Heart left ventricle (tissue), 16 donors: ENCODE results near the gene ADGRG2. TPM values are rescaled to one million over a fixed set of nuclear protein-coding genes. Genes with fewer than 3 reads are reported as not detected.

ENCODE experiments used
- ATAC-seq, 4 donors: fragments of 200-7000 bp; cut with Tn5 transposase; one replicate each; pipeline ENCODE4 v1.9.1; 2020 to 2022; ENCODE audit warnings: moderate library complexity in 4 of 4, mild to moderate bottlenecking in 3 of 4, moderate number of reproducible peaks in 1 of 4
- DNase-seq, 5 donors: peaks; one replicate each; pipeline ENCODE4 v3.0.0-alpha.2; 2020
- H3K27ac ChIP-seq, 12 donors: fragments of 200-600 bp; sonication (generic) in 4 of 12; one replicate each; pipeline versions ENCODE4 v1.5.0 to v1.8.0; 2016 to 2022; ENCODE audit warnings: mild to moderate bottlenecking in 2 of 12
- H3K27me3 ChIP-seq, 9 donors: fragments of 200-600 bp; sonication (generic) in 2 of 9; one replicate each; pipeline versions ENCODE4 v1.5.1 to v1.8.0; 2016 to 2022; ENCODE audit warnings: mild to moderate bottlenecking in 3 of 9
- H3K36me3 ChIP-seq, 9 donors: fragments of 200-600 bp; sonication (generic) in 2 of 9; one replicate each; pipeline versions ENCODE4 v1.5.0 to v1.8.0; 2018 to 2022; ENCODE audit warnings: mild to moderate bottlenecking in 2 of 9
- H3K4me1 ChIP-seq, 12 donors: fragments of 200-600 bp; sonication (generic) in 4 of 12; one replicate each; pipeline versions ENCODE4 v1.5.0 to v1.8.0; 2016 to 2022; ENCODE audit warnings: mild to moderate bottlenecking in 3 of 12
- H3K4me3 ChIP-seq, 12 donors: fragments of 200-600 bp; sonication (generic) in 4 of 12; one replicate each; pipeline versions ENCODE4 v1.5.0 to v1.8.0; 2017 to 2022; ENCODE audit warnings: mild to moderate bottlenecking in 9 of 12, moderate library complexity in 4 of 12
- H3K9me3 ChIP-seq, 12 donors: fragments of 200-600 bp; sonication (generic) in 4 of 12; one replicate each; pipeline versions ENCODE4 v1.5.0 to v1.8.0; 2016 to 2022; ENCODE audit warnings: mild to moderate bottlenecking in 1 of 12
- POLR2A ChIP-seq, 2 donors: fragments of 450-650 bp; IDR thresholded peaks; one replicate each; pipeline ENCODE4 v1.6.1; 2017; ENCODE audit warnings: antibody characterized with exemption in 2 of 2, mild to moderate bottlenecking in 2 of 2, moderate library complexity in 2 of 2
- WGBS, 4 donors: extraction: QIAGEN DNeasy Blood & Tissue Kit in 2 of 4; methylation state at CpG; one replicate each; pipeline versions ENCODE4 v1.1.5 to v1.1.7; 2013 to 2018; 5-methylcytosine and 5-hydroxymethylcytosine counted together
- intact Hi-C, 10 donors: fragments of 100-400 bp; cut with DNase I; formaldehyde crosslinking; loops; one replicate each; pipeline versions ENCODE4 v1.11.1 to v1.14.2; 2022
- polyA plus RNA-seq, 2 donors: library from polyadenylated mRNA; stranded (reverse); fragments of 200-250 nt; gene quantifications; one replicate each; pipeline ENCODE4 v1.2.3, GENCODE V29; 2013
- total RNA-seq, 9 donors: library from RNA; depleted of rRNA in 2 of 9; stranded (reverse); fragments of >200 nt in 2 of 9; fragmentation: NEBNext Ultra II Directional in 3 of 9; extraction: Animal tissue kit (Norgen Biotek cat#: 25700) in 3 of 9; gene quantifications; one replicate each; pipeline versions ENCODE4 v1.1.0 to v1.2.4, GENCODE V29; 2016 to 2023
- TF ChIP-seq, protein P1 (sequence below), 12 donors: fragments of 200-600 bp; sonication (generic) in 4 of 12; IDR thresholded peaks; one replicate each; pipeline versions ENCODE4 v1.5.0 to v1.8.0; 2018 to 2022; ENCODE audit warnings: antibody characterized with exemption in 12 of 12, mild to moderate bottlenecking in 5 of 12
- donor health status: ischemic (EF 13 %, LVEDD 7.1; RV severe dilation, severe dysfunction).
- donor health status: healthy with polysubstance abuse.
- donor health status: DM: no; HTN: yes; CAD: no.
- donor health status: DM: no; HTN: no; CAD: no.
- donor health status: ischemic (EF 25% LVEDD 6.9; RV normal size, moderate dysfunction).
- donor health status: ischemic (EF 25% LVEDD 5.7; RV mildly dilated, moderate dysfunction).
- donor health status: healthy.
- donor health status: DM: yes; HTN: yes; CAD: no.
- donor health status: ischemic (EF 35%, LVEDD 5.7; RV mildly dilated, moderate dysfunction).
- donor health status: nonischemic (EF 11% LVEDD 7.7; RV severe dilation, severe dysfunction).
- donor health status: DM: yes; HTN: yes; CAD: no.
- donor health status: PGD.
- donor health status: ischemic (EF 29% LVEDD 5.4; RV normal size, mild dysfunction).
- donor health status: nonischemic (EF 23%, LVEDD 6.1; RV moderate dilation, normal function).

The ADGRG2 gene
- total and polyA plus RNA-seq, 11 donors, result 0.15 to 1.2 (median 0.24) TPM; not detected in 1

DNA sequence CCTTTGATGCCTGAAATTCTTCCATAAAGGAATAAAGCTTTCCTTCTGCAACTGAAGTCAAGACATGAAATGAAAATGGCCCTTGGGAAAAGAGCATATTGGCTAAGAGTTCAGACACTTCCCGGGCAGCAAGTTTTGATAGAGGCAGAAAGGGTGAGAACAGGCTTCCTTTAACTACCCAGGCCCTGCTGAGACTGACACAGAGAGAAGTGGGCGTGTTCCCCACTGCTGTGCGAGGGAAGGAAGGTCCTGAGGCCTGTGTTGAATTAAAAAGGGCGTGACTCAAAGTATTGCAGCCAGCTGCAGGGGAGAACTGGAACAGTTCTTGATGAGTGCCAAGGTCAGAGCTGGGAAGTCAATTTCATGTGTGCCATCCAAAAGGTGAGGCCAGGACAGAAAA lies 33.9 kb upstream of the ADGRG2 start:
- 33 to 51% (median 42%) methylated on average over 4 of the region's 4 CpGs for WGBS, 4 donors

DNA sequence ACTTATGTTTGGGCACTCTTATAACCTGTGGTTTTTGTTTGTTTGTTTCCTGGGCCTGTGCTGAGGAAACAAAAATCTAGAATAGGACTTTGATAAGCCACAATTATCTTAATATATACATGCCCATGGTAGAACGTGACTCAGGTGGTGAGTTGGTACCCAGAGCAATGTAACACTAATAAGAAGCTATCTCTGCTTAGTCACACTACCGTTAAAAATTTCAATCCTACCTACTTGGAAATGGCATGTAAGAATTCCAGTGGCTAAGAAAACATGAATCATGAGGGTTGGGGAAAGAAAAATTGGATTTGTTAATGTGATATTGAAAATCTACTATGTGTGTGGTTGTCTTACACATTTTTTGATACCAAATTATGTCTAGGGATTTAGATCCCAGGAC lies 30.5 kb upstream of the ADGRG2 start:
- Histone ChIP-seq H3K4me1 (no peaks in the 10 kb centered on the region), H3K27ac (no peak overlapping the region), H3K27me3 (peaks cover 0 to 5% (median 0%) of the 10 kb centered on the region in 9 donors), H3K36me3 (no peaks in the 10 kb centered on the region), H3K4me3 (no peak overlapping the region), H3K9me3 (no peaks in the 10 kb centered on the region)
- ATAC-seq (no peak), DNase-seq (no peak)
- intact Hi-C loops, result no loop called here
- WGBS, 4 donors, result 74 to 90% (median 79%) methylated on average over 2 of the region's 2 CpGs
- TF ChIP-seq POLR2A (IDR thresholded peaks at IDR 0.05), result no peak
- TF ChIP-seq, protein P1, sequence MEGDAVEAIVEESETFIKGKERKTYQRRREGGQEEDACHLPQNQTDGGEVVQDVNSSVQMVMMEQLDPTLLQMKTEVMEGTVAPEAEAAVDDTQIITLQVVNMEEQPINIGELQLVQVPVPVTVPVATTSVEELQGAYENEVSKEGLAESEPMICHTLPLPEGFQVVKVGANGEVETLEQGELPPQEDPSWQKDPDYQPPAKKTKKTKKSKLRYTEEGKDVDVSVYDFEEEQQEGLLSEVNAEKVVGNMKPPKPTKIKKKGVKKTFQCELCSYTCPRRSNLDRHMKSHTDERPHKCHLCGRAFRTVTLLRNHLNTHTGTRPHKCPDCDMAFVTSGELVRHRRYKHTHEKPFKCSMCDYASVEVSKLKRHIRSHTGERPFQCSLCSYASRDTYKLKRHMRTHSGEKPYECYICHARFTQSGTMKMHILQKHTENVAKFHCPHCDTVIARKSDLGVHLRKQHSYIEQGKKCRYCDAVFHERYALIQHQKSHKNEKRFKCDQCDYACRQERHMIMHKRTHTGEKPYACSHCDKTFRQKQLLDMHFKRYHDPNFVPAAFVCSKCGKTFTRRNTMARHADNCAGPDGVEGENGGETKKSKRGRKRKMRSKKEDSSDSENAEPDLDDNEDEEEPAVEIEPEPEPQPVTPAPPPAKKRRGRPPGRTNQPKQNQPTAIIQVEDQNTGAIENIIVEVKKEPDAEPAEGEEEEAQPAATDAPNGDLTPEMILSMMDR (IDR thresholded peaks at IDR 0.05), result no peak

More for the DNA sequence above, 33.9 kb upstream of the ADGRG2 start:
- peaks cover 0 to 1% (median 0%) of the 10 kb centered on the region in 9 donors for H3K27me3 ChIP-seq
- intact Hi-C loops, result no loop called here
- no peak for ATAC-seq
- TF ChIP-seq, protein P1 (IDR thresholded peaks at IDR 0.05), result no peak
- no peak for TF ChIP-seq POLR2A (IDR thresholded peaks at IDR 0.05)
- no peak for DNase-seq
- H3K27ac ChIP-seq, result no peak overlapping the region
- H3K36me3 ChIP-seq, result no peaks in the 10 kb centered on the region
- no peaks in the 10 kb centered on the region for H3K4me1 ChIP-seq
- no peak overlapping the region for H3K4me3 ChIP-seq
- no peaks in the 10 kb centered on the region for H3K9me3 ChIP-seq

DNA sequence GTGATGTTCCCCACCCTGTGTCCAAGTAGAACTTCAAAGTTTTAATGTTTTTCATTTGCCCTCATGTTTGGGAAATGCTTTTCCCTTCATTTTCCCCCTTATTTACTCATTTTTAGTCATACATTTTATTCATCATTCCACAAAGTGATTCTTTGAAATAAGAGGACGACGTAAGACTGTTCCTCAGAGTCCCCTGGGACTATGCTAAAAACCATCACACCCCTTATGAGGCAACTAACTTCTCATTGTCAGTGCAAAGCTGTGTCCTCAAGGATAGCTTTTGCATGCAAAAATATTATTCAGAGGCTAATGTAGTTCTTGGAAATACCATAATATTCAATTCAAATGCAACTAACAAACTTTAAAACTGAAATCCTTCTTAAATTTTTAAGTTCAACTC lies 14.8 kb upstream of the ADGRG2 start:
- H3K9me3 ChIP-seq, result no peaks in the 10 kb centered on the region
- H3K4me1 ChIP-seq, result no peaks in the 10 kb centered on the region
- no peaks in the 10 kb centered on the region for H3K36me3 ChIP-seq
- WGBS, 4 donors, result 37 to 56% (median 52%) methylated on average over 2 of the region's 2 CpGs
- no peak overlapping the region for H3K4me3 ChIP-seq
- intact Hi-C loops, result no loop called here
- TF ChIP-seq POLR2A (IDR thresholded peaks at IDR 0.05), result no peak
- TF ChIP-seq, protein P1 (IDR thresholded peaks at IDR 0.05), result no peak
- no peak for ATAC-seq
- no peak overlapping the region for H3K27ac ChIP-seq
- no peak for DNase-seq
- peaks cover 0 to 3% (median 0%) of the 10 kb centered on the region in 9 donors for H3K27me3 ChIP-seq

DNA sequence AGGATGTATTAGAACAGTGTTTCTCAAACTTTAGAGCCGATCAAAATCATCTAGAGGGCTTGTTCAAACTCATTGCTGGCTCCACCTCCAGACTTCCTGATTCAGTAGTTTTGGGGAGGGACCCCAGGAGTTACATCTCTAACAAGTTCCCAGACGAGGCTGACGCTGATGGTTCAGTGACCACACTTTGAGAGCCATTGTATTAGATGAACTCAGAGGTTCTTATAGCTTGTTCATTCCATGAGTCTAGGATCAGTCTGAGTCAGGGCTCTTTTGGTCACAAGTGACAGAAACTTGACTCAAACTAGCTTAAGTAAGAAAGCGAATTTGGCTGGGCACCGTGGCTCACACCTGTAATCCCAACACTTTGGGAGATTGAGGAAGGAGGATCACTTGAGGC lies 11.5 kb upstream of the ADGRG2 start:
- Histone ChIP-seq H3K27me3 (peaks cover 0 to 3% (median 0%) of the 10 kb centered on the region in 9 donors), H3K9me3 (no peaks in the 10 kb centered on the region), H3K27ac (no peak overlapping the region), H3K36me3 (no peaks in the 10 kb centered on the region), H3K4me1 (no peaks in the 10 kb centered on the region), H3K4me3 (no peak overlapping the region)
- 71 to 90% (median 82%) methylated on average over 5 of the region's 5 CpGs for WGBS, 4 donors
- no peak for TF ChIP-seq POLR2A (IDR thresholded peaks at IDR 0.05)
- TF ChIP-seq, protein P1 (IDR thresholded peaks at IDR 0.05), result no peak
- ATAC-seq (no peak), DNase-seq (no peak)
- intact Hi-C loops, result no loop called here
